ENCODE data around the gene SOAT2.

SOAT2 gene

DNA sequence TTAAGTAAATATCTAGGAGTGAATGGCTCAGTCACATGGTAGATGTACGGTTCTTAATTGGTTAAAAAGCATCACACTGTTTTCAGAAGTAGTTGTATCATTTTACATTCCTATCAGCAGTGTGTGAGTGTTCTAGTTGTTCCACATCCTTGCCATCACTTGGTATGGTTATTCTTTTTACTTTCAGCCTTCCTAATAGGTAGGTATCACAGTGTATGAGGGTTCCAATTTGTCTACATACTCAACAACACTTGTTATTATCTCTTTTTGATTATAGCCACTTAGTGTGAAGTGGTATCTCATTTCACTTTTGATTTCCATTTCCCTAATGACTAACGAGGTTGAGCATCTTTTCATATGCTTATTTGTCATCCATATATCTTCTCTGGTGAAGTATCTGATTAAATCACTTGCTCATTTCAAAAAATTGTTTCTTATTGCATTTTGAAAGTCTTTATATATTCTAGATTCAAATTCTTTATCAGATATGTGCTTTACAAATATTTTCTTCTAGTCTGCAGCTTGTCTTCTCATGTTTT lies 20.6 kb upstream of the SOAT2 start:
- TF ChIP-seq TAF1 (IDR thresholded peaks at IDR 0.05; ENCODE audit: borderline replicate concordance, insufficient read depth, low read length) (no peak), FOXP2 (optimal IDR thresholded peaks at IDR 0.05; ENCODE audit: borderline replicate concordance, extremely low read depth, extremely low read length, insufficient read depth) (no peak), POLR2AphosphoS5 (IDR thresholded peaks at IDR 0.05; ENCODE audit: low read depth, low read length) (no peak), SIN3A (IDR thresholded peaks at IDR 0.05; ENCODE audit: borderline replicate concordance, insufficient read depth, low read length) (no peak)
- TF ChIP-seq, protein P1, sequence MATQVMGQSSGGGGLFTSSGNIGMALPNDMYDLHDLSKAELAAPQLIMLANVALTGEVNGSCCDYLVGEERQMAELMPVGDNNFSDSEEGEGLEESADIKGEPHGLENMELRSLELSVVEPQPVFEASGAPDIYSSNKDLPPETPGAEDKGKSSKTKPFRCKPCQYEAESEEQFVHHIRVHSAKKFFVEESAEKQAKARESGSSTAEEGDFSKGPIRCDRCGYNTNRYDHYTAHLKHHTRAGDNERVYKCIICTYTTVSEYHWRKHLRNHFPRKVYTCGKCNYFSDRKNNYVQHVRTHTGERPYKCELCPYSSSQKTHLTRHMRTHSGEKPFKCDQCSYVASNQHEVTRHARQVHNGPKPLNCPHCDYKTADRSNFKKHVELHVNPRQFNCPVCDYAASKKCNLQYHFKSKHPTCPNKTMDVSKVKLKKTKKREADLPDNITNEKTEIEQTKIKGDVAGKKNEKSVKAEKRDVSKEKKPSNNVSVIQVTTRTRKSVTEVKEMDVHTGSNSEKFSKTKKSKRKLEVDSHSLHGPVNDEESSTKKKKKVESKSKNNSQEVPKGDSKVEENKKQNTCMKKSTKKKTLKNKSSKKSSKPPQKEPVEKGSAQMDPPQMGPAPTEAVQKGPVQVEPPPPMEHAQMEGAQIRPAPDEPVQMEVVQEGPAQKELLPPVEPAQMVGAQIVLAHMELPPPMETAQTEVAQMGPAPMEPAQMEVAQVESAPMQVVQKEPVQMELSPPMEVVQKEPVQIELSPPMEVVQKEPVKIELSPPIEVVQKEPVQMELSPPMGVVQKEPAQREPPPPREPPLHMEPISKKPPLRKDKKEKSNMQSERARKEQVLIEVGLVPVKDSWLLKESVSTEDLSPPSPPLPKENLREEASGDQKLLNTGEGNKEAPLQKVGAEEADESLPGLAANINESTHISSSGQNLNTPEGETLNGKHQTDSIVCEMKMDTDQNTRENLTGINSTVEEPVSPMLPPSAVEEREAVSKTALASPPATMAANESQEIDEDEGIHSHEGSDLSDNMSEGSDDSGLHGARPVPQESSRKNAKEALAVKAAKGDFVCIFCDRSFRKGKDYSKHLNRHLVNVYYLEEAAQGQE (IDR thresholded peaks at IDR 0.05; ENCODE audit: insufficient read depth in 1 of 2, low read depth in 2 of 2, low read length in 2 of 2), result no peak

- TF ChIP-seq, protein P1 (IDR thresholded peaks at IDR 0.05; ENCODE audit: insufficient read depth in 1 of 2, low read depth in 2 of 2, low read length in 2 of 2), result no peak
- TF ChIP-seq SIN3A (IDR thresholded peaks at IDR 0.05; ENCODE audit: borderline replicate concordance, insufficient read depth, low read length) (no peak), TAF1 (IDR thresholded peaks at IDR 0.05; ENCODE audit: borderline replicate concordance, insufficient read depth, low read length) (no peak), FOXP2 (optimal IDR thresholded peaks at IDR 0.05; ENCODE audit: borderline replicate concordance, extremely low read depth, extremely low read length, insufficient read depth) (no peak), POLR2AphosphoS5 (IDR thresholded peaks at IDR 0.05; ENCODE audit: low read depth, low read length) (no peak)
These were observed 16.9 kb upstream of the SOAT2 start for GRCh38 chr12:53086361-53086760.

DNA sequence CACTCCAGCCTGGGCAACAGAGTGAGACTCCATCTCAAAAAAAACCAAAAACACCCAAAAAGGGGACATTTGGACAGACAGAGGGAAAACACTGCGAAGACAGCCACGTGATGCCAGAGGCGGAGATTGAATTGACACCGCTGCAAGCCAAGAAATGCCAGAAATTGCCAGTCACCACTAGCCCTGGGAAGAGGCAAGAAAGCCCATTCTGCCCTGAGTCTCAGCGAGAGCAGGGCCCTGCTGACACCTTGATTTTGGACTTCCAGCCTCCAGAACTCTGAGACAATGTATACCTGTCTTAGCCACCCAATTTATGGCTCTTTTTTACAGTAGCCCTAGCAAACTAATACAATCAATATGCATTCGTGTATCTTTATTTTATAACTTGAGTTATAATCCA lies 13.2 kb upstream of the SOAT2 start:
- TF ChIP-seq TAF1 (IDR thresholded peaks at IDR 0.05; ENCODE audit: borderline replicate concordance, insufficient read depth, low read length) (no peak), POLR2AphosphoS5 (IDR thresholded peaks at IDR 0.05; ENCODE audit: low read depth, low read length) (no peak)
- TF ChIP-seq, protein P1 (IDR thresholded peaks at IDR 0.05; ENCODE audit: insufficient read depth in 1 of 2, low read depth in 2 of 2, low read length in 2 of 2), result no peak

- TF ChIP-seq POLR2AphosphoS5 (IDR thresholded peaks at IDR 0.05; ENCODE audit: low read depth, low read length) (no peak), FOXP2 (optimal IDR thresholded peaks at IDR 0.05; ENCODE audit: borderline replicate concordance, extremely low read depth, extremely low read length, insufficient read depth) (no peak), SIN3A (IDR thresholded peaks at IDR 0.05; ENCODE audit: borderline replicate concordance, insufficient read depth, low read length) (no peak), TAF1 (IDR thresholded peaks at IDR 0.05; ENCODE audit: borderline replicate concordance, insufficient read depth, low read length) (no peak)
- TF ChIP-seq, protein P1 (IDR thresholded peaks at IDR 0.05; ENCODE audit: insufficient read depth in 1 of 2, low read depth in 2 of 2, low read length in 2 of 2), result no peak
These were observed 12.7 kb upstream of the SOAT2 start for GRCh38 chr12:53090554-53090953.

DNA sequence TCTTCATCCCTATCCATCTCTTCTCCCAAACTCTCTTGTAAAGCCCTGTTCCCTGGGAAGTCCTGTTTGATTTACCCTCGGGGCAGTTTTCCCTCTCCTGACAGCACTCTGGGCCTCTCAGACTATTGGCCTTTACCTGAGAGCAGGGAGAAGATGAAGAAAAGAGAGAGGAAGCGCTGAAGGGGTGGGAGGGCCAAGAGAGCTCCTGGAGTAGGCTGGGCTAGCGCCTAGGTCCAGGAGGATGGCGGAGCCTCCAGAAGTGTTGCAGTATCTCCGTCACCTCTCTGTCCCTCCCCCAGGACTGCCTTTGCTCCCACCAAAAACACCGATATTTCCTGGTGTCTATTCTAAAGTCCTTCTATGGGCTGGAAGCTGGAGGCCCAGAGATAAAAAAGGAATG lies 11.5 kb upstream of the SOAT2 start:
- TF ChIP-seq TAF1 (IDR thresholded peaks at IDR 0.05; ENCODE audit: borderline replicate concordance, insufficient read depth, low read length), result no peak
- no peak for TF ChIP-seq FOXP2 (optimal IDR thresholded peaks at IDR 0.05; ENCODE audit: borderline replicate concordance, extremely low read depth, extremely low read length, insufficient read depth)
